ENCODE results near the gene LPP.

- TF ChIP-seq CTCF (IDR thresholded peaks at IDR 0.05; ENCODE audit: insufficient read depth, low read length, poor library complexity, severe bottlenecking), result no peak
- no peak for TF ChIP-seq EZH2phosphoT487 (conservative IDR thresholded peaks at IDR 0.05; ENCODE audit: low read length)
Observed at GRCh38 chr3:188814581-188814980, 660.6 kb downstream of the LPP start.

Measured in SU-DHL-6 (cell line).